Breast epithelium (tissue), 4 donors: ENCODE results near the gene VPS45. TPM values are rescaled to one million over a fixed set of nuclear protein-coding genes. Genes with fewer than 3 reads are reported as not detected.

Experiments used
- DNase-seq, 2 donors: peaks; one replicate each; pipeline ENCODE4 v3.0.0-alpha.2; 2019; ENCODE audit warnings: low spot score in 2 of 2
- H3K27ac ChIP-seq, 2 donors: fragments of 200-600 bp; sonication (generic) in 1 of 2; one replicate each; pipeline ENCODE4 v1.5.1; 2016 to 2019; ENCODE audit warnings: mild to moderate bottlenecking in 1 of 2
- H3K27me3 ChIP-seq, 2 donors: fragments of 200-600 bp; sonication (generic) in 1 of 2; one replicate each; pipeline versions ENCODE4 v1.5.1 to v1.6.0; 2017 to 2019; ENCODE audit warnings: control low read depth in 1 of 2, mild to moderate bottlenecking in 1 of 2
- H3K36me3 ChIP-seq: fragments of 200-600 bp; one replicate; pipeline ENCODE4 v1.5.1; 2019
- H3K4me1 ChIP-seq, 2 donors: fragments of 200-600 bp; sonication (generic); one replicate each; pipeline ENCODE4 v1.5.1; 2016 to 2019; ENCODE audit warnings: control low read depth in 1 of 2
- H3K4me3 ChIP-seq, 3 donors: fragments of 200-600 bp; sonication (generic); 1 replicate in 2 of 3; 2 replicates in 1 of 3; pipeline ENCODE4 v1.5.1; 2016 to 2019; ENCODE audit warnings: mild to moderate bottlenecking in 3 of 3, moderate library complexity in 2 of 3
- H3K9me3 ChIP-seq, 2 donors: fragments of 200-600 bp; sonication (generic) in 1 of 2; one replicate each; pipeline ENCODE4 v1.5.1; 2016 to 2019; ENCODE audit warnings: control low read depth in 1 of 2
- POLR2A ChIP-seq: fragments of 450-650 bp; IDR thresholded peaks from one replicate; pipeline ENCODE4 v1.6.1; 2016; ENCODE audit warnings: antibody characterized with exemption, mild to moderate bottlenecking, moderate library complexity
- POLR2AphosphoS5 ChIP-seq, 3 donors: sonication (generic); formaldehyde crosslinking; IDR thresholded peaks; one replicate each; pipeline ENCODE4 v1.6.1; 2017; ENCODE audit warnings: antibody characterized with exemption in 3 of 3
- intact Hi-C: fragments of 100-400 bp; cut with DNase I; formaldehyde crosslinking; loops from one replicate; pipeline ENCODE4 v1.15.1; 2023; ENCODE audit warnings: low total_unique reads
- total RNA-seq, 3 donors: library from RNA; depleted of rRNA; stranded (reverse); fragments of >200 nt; gene quantifications; one replicate each; pipeline ENCODE4 v1.1.0, GENCODE V29; 2016
- TF ChIP-seq, protein P1 (sequence below), 3 donors: fragments of 450-650 bp; IDR thresholded peaks; one replicate each; pipeline ENCODE4 v1.5.1; 2016 to 2017; ENCODE audit warnings: antibody characterized with exemption in 3 of 3, mild to moderate bottlenecking in 3 of 3, moderate library complexity in 3 of 3

VPS45 gene
- total RNA-seq, 3 donors from 2014 or later: 37.1 to 72.0 (median 45.6) TPM

DNA sequence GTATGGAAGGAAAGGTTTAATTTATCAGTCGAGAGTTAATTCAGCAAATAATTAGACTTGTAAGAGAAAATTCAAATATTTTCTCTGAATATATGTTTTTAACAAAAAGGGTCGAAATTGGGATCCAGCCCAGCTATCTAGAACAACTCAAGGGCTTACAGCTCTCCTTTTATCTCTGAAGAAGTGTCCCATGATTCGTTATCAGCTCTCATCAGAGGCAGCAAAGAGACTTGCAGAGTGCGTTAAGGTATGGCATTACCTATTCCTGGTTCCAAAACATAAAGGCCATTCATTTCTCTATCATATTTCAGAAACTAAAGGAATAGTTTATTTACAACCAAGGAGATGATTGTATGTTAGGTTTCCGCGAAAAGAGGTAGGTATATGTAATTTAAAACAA is 9.4 kb downstream of the VPS45 start:
- Histone ChIP-seq H3K9me3 (no peaks in the 10 kb centered on the region), H3K27ac (no peak overlapping the region), H3K4me3 (no peak overlapping the region), H3K4me1 (no peaks in the 10 kb centered on the region), H3K27me3 (no peaks in the 10 kb centered on the region), H3K36me3 (no peaks in the 10 kb centered on the region)
- no peak for TF ChIP-seq POLR2AphosphoS5 (IDR thresholded peaks at IDR 0.05)
- TF ChIP-seq, protein P1, sequence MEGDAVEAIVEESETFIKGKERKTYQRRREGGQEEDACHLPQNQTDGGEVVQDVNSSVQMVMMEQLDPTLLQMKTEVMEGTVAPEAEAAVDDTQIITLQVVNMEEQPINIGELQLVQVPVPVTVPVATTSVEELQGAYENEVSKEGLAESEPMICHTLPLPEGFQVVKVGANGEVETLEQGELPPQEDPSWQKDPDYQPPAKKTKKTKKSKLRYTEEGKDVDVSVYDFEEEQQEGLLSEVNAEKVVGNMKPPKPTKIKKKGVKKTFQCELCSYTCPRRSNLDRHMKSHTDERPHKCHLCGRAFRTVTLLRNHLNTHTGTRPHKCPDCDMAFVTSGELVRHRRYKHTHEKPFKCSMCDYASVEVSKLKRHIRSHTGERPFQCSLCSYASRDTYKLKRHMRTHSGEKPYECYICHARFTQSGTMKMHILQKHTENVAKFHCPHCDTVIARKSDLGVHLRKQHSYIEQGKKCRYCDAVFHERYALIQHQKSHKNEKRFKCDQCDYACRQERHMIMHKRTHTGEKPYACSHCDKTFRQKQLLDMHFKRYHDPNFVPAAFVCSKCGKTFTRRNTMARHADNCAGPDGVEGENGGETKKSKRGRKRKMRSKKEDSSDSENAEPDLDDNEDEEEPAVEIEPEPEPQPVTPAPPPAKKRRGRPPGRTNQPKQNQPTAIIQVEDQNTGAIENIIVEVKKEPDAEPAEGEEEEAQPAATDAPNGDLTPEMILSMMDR (IDR thresholded peaks at IDR 0.05): no peak
- no peak for TF ChIP-seq POLR2A
- no peak for DNase-seq
- intact Hi-C loops: no loop called here

DNA sequence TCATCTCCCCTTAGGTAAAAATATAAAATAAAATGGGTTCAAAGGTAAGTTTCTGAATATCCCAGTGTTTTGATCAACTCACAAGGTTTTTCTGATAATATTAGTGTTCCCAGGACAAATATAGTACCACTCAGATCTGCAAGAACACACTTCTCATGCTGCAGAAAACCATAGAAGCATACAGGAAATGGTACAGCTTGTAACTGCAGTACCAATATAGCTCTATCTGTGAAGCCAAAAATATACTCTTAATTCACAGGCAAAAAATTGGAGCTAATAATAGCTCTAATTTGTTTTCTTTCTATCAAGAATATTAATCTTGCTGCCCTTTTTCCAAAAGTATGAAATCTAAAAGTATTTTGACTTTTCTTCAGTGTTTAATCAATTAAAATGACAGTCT is 13.2 kb downstream of the VPS45 start:
- no peak overlapping the region for H3K27ac ChIP-seq
- H3K4me1 ChIP-seq: no peaks in the 10 kb centered on the region
- no peaks in the 10 kb centered on the region for H3K36me3 ChIP-seq
- no peaks in the 10 kb centered on the region for H3K27me3 ChIP-seq
- TF ChIP-seq POLR2AphosphoS5 (IDR thresholded peaks at IDR 0.05): no peak
- no peak for TF ChIP-seq POLR2A
- TF ChIP-seq, protein P1 (IDR thresholded peaks at IDR 0.05): no peak
- intact Hi-C loops: no loop called here
- no peak overlapping the region for H3K4me3 ChIP-seq
- no peaks in the 10 kb centered on the region for H3K9me3 ChIP-seq
- DNase-seq: no peak

DNA sequence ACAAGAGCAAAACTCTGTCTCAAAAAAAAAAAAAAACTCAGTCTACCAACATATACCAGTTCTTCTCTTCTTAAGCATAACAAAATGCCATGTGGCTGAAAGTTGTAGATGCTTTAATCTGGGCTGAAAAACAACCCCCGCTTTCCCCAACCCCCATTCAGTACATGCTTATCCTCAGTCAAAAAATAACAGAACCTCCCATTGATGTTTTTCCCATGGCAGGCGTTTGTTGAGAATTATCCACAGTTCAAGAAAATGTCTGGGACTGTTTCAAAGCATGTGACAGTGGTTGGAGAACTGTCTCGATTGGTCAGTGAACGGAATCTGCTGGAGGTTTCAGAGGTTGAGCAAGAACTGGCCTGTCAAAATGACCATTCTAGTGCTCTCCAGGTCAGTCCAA is 14.9 kb downstream of the VPS45 start:
- H3K27ac ChIP-seq: no peak overlapping the region
- no peaks in the 10 kb centered on the region for H3K9me3 ChIP-seq
- no peaks in the 10 kb centered on the region for H3K36me3 ChIP-seq
- H3K4me3 ChIP-seq: no peak overlapping the region
- intact Hi-C loops: no loop called here
- H3K27me3 ChIP-seq: no peaks in the 10 kb centered on the region
- H3K4me1 ChIP-seq: no peaks in the 10 kb centered on the region
- no peak for DNase-seq
- no peak for TF ChIP-seq POLR2A
- no peak for TF ChIP-seq POLR2AphosphoS5 (IDR thresholded peaks at IDR 0.05)
- TF ChIP-seq, protein P1 (IDR thresholded peaks at IDR 0.05): no peak

DNA sequence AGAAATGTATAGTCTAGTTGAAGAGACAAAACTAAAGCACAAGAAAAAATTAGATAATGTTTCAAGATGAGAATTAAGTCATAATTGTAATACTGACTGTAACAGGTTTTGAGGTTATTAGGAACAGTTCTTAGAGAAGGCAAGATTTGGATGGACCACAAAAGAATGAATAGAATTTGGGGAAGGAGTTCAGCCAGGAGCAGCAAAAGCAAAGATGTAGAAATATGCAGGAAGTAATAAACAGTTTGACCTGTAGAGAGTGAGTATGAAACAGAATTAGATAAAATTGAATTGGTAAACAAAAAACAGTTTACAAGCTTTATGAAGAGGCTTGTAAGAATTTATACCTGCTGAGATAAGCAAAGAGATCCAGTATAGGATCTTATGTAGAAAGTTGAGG is 16.3 kb downstream of the VPS45 start:
- Histone ChIP-seq H3K9me3 (no peaks in the 10 kb centered on the region), H3K27ac (no peak overlapping the region), H3K36me3 (no peaks in the 10 kb centered on the region), H3K4me3 (no peak overlapping the region), H3K27me3 (no peaks in the 10 kb centered on the region), H3K4me1 (no peaks in the 10 kb centered on the region)
- no peak for DNase-seq
- TF ChIP-seq POLR2A: no peak
- no peak for TF ChIP-seq POLR2AphosphoS5 (IDR thresholded peaks at IDR 0.05)
- TF ChIP-seq, protein P1 (IDR thresholded peaks at IDR 0.05): no peak
- intact Hi-C loops: no loop called here

DNA sequence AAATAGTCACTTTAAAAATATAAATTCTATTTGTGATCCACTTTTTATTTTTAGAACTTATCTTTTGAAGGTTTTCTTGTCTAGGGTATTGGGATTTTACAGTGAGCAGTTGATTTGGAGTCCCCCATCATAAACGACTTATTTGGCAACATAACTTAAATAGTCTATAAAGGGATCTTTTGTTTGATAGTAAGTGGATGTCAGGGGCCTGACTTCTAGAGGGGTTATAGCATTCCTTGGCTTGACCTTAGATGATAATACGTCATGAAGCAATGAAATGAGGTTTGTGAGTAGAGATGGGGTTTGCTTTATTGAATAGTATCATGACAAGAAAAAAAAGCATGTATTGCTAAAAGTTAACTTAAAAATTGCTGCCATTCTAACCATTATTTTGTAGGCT is 17.8 kb downstream of the VPS45 start:
- no peak overlapping the region for H3K27ac ChIP-seq
- DNase-seq: no peak
- no peaks in the 10 kb centered on the region for H3K36me3 ChIP-seq
- TF ChIP-seq, protein P1 (IDR thresholded peaks at IDR 0.05): no peak
- TF ChIP-seq POLR2A: no peak
- no peak for TF ChIP-seq POLR2AphosphoS5 (IDR thresholded peaks at IDR 0.05)
- no peaks in the 10 kb centered on the region for H3K27me3 ChIP-seq
- H3K9me3 ChIP-seq: no peaks in the 10 kb centered on the region
- H3K4me3 ChIP-seq: no peak overlapping the region
- no peaks in the 10 kb centered on the region for H3K4me1 ChIP-seq
- intact Hi-C loops: no loop called here
